Testis (tissue), 2 donors: ENCODE measurements around the gene OR52A1.

Experiments
- POLR2A ChIP-seq: fragments of 450-650 bp; IDR thresholded peaks from one replicate; pipeline ENCODE4 v1.6.1; 2017; ENCODE audit warnings: antibody characterized with exemption, mild to moderate bottlenecking, moderate library complexity
- TF ChIP-seq, protein P1 (sequence below), 3 experiments: fragments of 450-650 bp in 2 of 3; fragments of 200-600 bp in 1 of 3; sonication (generic) in 1 of 3; IDR thresholded peaks; one replicate each; pipeline ENCODE4 v1.5.1; 2016 to 2019; ENCODE audit warnings: antibody characterized with exemption in 3 of 3, mild to moderate bottlenecking in 2 of 3, moderate library complexity in 1 of 3

GRCh38 chr11:5174934-5175333, 20.4 kb upstream of the OR52A1 start:
- TF ChIP-seq POLR2A, result no peak
- TF ChIP-seq, protein P1, sequence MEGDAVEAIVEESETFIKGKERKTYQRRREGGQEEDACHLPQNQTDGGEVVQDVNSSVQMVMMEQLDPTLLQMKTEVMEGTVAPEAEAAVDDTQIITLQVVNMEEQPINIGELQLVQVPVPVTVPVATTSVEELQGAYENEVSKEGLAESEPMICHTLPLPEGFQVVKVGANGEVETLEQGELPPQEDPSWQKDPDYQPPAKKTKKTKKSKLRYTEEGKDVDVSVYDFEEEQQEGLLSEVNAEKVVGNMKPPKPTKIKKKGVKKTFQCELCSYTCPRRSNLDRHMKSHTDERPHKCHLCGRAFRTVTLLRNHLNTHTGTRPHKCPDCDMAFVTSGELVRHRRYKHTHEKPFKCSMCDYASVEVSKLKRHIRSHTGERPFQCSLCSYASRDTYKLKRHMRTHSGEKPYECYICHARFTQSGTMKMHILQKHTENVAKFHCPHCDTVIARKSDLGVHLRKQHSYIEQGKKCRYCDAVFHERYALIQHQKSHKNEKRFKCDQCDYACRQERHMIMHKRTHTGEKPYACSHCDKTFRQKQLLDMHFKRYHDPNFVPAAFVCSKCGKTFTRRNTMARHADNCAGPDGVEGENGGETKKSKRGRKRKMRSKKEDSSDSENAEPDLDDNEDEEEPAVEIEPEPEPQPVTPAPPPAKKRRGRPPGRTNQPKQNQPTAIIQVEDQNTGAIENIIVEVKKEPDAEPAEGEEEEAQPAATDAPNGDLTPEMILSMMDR (IDR thresholded peaks at IDR 0.05), result no peak
